Skeletal muscle cell (primary cell): ENCODE data around the gene PBLD.

Source experiments
- DNase-seq: peaks from one replicate; pipeline ENCODE4 v3.0.0-alpha.2; 2010; ENCODE audit warnings: low read depth
- H3K4me3 ChIP-seq: 2 replicates; pipeline ENCODE4 v1.5.1; 2011; ENCODE audit warnings: low read depth, mild to moderate bottlenecking, control low read depth, low read length, moderate library complexity

Gene PBLD

GRCh38 chr10:68239596-68240150, 93.1 kb downstream of the PBLD start:
- no peak overlapping the region for H3K4me3 ChIP-seq

GRCh38 chr10:68239069-68239468, 93.7 kb downstream of the PBLD start:
- no peak overlapping the region for H3K4me3 ChIP-seq
- no peak for DNase-seq

More at GRCh38 chr10:68239596-68240150, 93.1 kb downstream of the PBLD start:
- DNase-seq, result no peak

DNA sequence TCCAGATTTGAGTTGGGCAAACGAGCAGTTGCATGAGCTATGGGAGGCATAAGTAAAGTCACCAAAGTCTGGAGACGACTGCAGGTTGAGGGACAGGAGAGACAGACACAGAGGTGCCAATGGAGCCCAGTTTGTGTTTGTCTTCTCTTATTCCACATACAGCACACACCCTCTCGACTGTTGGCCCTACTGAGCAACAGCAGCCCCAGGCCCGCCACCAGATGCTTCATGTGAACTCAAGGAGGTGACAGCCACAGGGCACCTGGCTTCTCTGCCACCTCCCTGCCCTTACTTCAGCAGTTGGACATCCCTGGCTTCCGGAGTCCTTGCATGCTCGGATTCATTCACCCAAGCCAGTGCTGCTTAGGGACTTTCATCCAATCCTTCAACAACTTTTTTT, 94.4 kb downstream of the PBLD start:
- no peak overlapping the region for H3K4me3 ChIP-seq
- no peak for DNase-seq

GRCh38 chr10:68237173-68237572, 95.6 kb downstream of the PBLD start:
- H3K4me3 ChIP-seq, result no peak overlapping the region
- DNase-seq, result no peak

DNA sequence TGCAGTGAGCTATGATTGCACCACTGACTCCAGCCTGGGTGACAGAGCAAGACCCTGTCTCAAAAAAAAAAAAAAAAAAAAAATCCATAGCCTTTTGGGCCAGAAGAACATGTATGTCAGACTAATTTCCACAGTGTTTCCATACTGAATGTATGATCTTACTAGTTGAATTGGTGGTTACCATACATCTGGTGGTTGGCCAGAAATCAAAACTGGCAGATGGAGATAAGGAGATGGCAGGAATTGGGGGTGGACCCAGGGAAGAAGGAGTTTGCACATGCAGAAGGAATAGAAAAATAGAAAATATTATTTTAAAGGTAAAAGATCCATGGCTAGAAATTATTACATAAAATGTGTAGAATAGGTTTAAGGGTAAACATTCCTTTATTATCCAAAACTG, 97.1 kb downstream of the PBLD start:
- no peak overlapping the region for H3K4me3 ChIP-seq
- no peak for DNase-seq

- DNase-seq, result no peak
- H3K4me3 ChIP-seq, result no peak overlapping the region
Observed at GRCh38 chr10:68235111-68235510, 97.6 kb downstream of the PBLD start.

DNA sequence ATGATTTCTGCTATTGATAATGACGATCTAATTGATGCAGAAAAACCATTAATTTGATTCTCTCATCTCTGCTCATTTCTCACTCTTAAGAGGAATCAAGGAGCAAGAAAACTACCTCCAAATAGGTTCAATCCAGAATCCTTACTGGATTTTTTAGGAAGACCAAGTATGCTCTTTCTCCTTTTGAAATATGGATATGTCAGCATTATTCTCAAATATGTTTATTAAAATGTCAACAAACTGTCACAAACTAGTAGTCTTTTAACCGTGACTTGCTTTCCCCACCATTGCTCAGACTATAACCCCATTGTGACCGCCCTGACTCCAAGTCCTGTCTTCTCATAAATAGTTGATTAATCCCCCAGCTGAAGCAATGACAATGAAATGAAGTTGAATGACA, 99.7 kb downstream of the PBLD start:
- no peak overlapping the region for H3K4me3 ChIP-seq
- no peak for DNase-seq
